ENCODE results near the gene HSPBP1. TPM values are rescaled to one million over a fixed set of nuclear protein-coding genes. Genes with fewer than 3 reads are reported as not detected.

HSPBP1 gene
- total RNA-seq, 1 experiment from 2014 or later = 72.8 TPM

DNA sequence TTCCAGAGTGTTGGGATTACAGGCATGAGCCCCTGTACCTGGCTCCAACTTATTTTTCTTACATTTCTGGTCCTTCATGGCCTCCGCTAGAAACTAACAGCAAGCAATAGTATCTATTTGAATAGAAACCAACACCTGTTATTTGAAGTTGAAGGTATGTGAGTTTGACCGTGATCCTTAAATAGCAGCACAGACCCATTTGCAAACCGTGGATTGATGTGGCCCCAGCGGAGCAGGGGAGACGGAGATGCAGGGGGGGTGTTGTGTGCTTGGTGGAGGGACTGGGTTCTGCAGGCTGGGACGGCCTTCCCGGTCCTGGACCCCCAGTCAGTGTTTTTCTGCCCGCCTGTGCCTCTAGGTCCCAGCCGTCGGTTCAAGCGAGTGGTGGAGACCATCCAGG lies 28.4 kb upstream of the HSPBP1 start:
- Mint-ChIP-seq H3K9me3 (ENCODE audit: low read depth, unreplicated experiment) (no peaks in the 10 kb centered on the region), H3K27me3 (ENCODE audit: unreplicated experiment) (no peaks in the 10 kb centered on the region), H3K36me3 (ENCODE audit: insufficient read depth, unreplicated experiment) (no peaks in the 10 kb centered on the region), H3K4me1 (ENCODE audit: low read depth, unreplicated experiment) (no peaks in the 10 kb centered on the region), H3K27ac (ENCODE audit: unreplicated experiment) (no peak overlapping the region), H3K4me3 (ENCODE audit: low read depth, unreplicated experiment) (no peak overlapping the region)
- TF ChIP-seq, protein P1, sequence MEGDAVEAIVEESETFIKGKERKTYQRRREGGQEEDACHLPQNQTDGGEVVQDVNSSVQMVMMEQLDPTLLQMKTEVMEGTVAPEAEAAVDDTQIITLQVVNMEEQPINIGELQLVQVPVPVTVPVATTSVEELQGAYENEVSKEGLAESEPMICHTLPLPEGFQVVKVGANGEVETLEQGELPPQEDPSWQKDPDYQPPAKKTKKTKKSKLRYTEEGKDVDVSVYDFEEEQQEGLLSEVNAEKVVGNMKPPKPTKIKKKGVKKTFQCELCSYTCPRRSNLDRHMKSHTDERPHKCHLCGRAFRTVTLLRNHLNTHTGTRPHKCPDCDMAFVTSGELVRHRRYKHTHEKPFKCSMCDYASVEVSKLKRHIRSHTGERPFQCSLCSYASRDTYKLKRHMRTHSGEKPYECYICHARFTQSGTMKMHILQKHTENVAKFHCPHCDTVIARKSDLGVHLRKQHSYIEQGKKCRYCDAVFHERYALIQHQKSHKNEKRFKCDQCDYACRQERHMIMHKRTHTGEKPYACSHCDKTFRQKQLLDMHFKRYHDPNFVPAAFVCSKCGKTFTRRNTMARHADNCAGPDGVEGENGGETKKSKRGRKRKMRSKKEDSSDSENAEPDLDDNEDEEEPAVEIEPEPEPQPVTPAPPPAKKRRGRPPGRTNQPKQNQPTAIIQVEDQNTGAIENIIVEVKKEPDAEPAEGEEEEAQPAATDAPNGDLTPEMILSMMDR (IDR thresholded peaks at IDR 0.05; ENCODE audit: unreplicated experiment) = no peak
- CTCF ChIA-PET = interaction anchor here (0.6 kb wide), 1 partner anchor 97 kb away, joined by 3 read pairs; no protein-coding TSS in a partner anchor
- no peak for DNase-seq
- no TSS peak for BruUV-seq (replicated peaks)
- intact Hi-C loops (cut with micrococcal nuclease; ENCODE audit: unreplicated experiment) = no loop called here

DNA sequence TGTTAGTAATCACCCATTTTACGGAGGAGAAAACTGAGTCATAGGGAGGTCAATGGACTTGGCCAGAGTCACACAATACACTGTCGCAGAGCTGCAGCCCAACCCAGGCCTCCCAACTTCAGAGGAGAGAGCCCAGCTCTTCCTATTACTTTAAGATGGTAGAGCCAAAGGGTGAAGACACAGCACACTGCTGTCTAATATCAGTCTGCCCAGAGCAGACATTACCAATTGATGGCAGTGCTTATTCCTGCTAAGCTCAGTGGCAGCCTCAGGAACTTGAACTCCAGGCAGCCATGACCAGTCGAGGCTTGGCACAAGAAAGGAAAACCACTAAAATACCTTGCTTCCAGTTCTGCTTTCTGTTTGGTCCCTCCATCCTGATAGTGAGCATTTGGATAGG lies 26.8 kb upstream of the HSPBP1 start:
- CTCF ChIA-PET = no interaction called here
- Mint-ChIP-seq H3K4me1 (ENCODE audit: low read depth, unreplicated experiment) (peaks cover 4% of the 10 kb centered on the region), H3K36me3 (ENCODE audit: insufficient read depth, unreplicated experiment) (peaks cover 4% of the 10 kb centered on the region), H3K4me3 (ENCODE audit: low read depth, unreplicated experiment) (no peak overlapping the region), H3K9me3 (ENCODE audit: low read depth, unreplicated experiment) (no peaks in the 10 kb centered on the region), H3K27ac (ENCODE audit: unreplicated experiment) (no peak overlapping the region), H3K27me3 (ENCODE audit: unreplicated experiment) (no peaks in the 10 kb centered on the region)
- no peak for DNase-seq
- no TSS peak for BruUV-seq (replicated peaks)
- TF ChIP-seq, protein P1 (IDR thresholded peaks at IDR 0.05; ENCODE audit: unreplicated experiment) = no peak
- intact Hi-C loops (cut with micrococcal nuclease; ENCODE audit: unreplicated experiment) = no loop called here

DNA sequence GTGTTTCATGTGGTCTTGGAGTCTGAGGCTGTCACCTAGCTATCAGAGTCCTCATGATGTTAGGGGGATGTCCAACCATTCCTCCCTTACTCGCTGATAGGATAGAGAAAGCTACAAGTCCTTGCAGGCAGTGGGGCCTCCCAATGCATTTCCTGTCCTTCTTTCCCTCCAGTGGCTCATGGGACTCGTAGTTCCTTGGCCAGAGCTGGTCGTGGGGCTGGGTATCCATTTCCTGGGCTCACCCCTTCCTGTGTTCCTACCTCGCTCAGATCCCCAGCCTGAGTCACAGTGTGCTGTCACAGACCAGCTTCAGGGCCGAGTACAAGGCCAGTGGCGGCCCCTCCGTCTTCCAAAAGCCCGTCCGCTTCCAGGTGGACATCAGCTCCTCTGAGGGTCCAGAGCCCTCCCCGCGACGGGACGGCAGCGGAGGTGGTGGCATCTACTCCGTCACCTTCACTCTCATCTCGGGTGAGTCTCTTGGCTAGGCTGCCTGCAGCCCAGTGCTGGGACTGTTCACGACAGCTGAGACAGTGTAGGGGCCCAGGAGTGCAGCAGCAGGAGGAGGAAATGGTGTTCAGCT lies 26.2 kb upstream of the HSPBP1 start:
- intact Hi-C loops (cut with micrococcal nuclease; ENCODE audit: unreplicated experiment) = no loop called here
- no TSS peak for BruUV-seq (replicated peaks)
- H3K36me3 Mint-ChIP-seq (ENCODE audit: insufficient read depth, unreplicated experiment) = peaks cover 11% of the 10 kb centered on the region

DNA sequence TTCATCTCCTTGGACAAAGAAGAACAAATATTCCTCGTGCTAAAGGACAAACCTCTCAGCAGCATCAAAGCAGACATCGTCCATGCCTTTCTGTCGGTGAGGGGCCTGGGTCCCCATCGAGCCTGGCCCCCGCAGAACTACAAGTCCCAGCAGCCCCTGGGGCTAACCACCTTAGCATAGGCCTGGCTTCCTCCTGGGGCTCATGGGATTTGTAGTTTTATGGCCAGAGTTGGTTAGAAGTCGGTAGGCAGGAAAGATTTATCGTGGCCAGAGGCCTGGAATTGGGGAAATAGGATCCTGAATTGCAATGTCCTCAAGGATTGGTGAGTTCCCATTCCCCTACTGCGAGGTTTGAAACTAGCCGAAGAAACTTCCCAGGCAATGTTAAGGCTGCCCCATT lies 25.6 kb upstream of the HSPBP1 start:
- TF ChIP-seq, protein P1 (IDR thresholded peaks at IDR 0.05; ENCODE audit: unreplicated experiment) = no peak
- DNase-seq = peak; percentile 56
- H3K27ac Mint-ChIP-seq (ENCODE audit: unreplicated experiment) = no peak overlapping the region
- CTCF ChIA-PET = no interaction called here
- peaks cover 11% of the 10 kb centered on the region for H3K27me3 Mint-ChIP-seq (ENCODE audit: unreplicated experiment)
- peaks cover 11% of the 10 kb centered on the region for H3K36me3 Mint-ChIP-seq (ENCODE audit: insufficient read depth, unreplicated experiment)
- H3K4me1 Mint-ChIP-seq (ENCODE audit: low read depth, unreplicated experiment) = peaks cover 10% of the 10 kb centered on the region
- BruUV-seq (replicated peaks) = no TSS peak
- intact Hi-C loops (cut with micrococcal nuclease; ENCODE audit: unreplicated experiment) = no loop called here
- no peaks in the 10 kb centered on the region for H3K9me3 Mint-ChIP-seq (ENCODE audit: low read depth, unreplicated experiment)
- H3K4me3 Mint-ChIP-seq (ENCODE audit: low read depth, unreplicated experiment) = no peak overlapping the region

More for the DNA sequence above, 26.2 kb upstream of the HSPBP1 start:
- no peak for DNase-seq
- no peak overlapping the region for H3K4me3 Mint-ChIP-seq (ENCODE audit: low read depth, unreplicated experiment)
- TF ChIP-seq, protein P1 (IDR thresholded peaks at IDR 0.05; ENCODE audit: unreplicated experiment) = no peak
- no peak overlapping the region for H3K27ac Mint-ChIP-seq (ENCODE audit: unreplicated experiment)
- H3K4me1 Mint-ChIP-seq (ENCODE audit: low read depth, unreplicated experiment) = peaks cover 10% of the 10 kb centered on the region
- CTCF ChIA-PET = no interaction called here
- H3K9me3 Mint-ChIP-seq (ENCODE audit: low read depth, unreplicated experiment) = no peaks in the 10 kb centered on the region
- H3K27me3 Mint-ChIP-seq (ENCODE audit: unreplicated experiment) = peaks cover 6% of the 10 kb centered on the region
